Gastroesophageal sphincter (tissue), 4 donors: ENCODE results near the gene CLSTN2. TPM values are rescaled to one million over a fixed set of nuclear protein-coding genes. Genes with fewer than 3 reads are reported as not detected.

ENCODE experiments used
- ATAC-seq: fragments of 150-250 bp; one replicate; pipeline ENCODE4 v1.9.1; 2016; ENCODE audit warnings: mild to moderate bottlenecking, moderate library complexity
- H3K27ac ChIP-seq, 4 donors: fragments of 200-600 bp; sonication (generic) in 3 of 4; 1 replicate in 3 of 4; 2 replicates in 1 of 4; pipeline ENCODE4 v1.5.1; 2016 to 2019
- H3K27me3 ChIP-seq: fragments of 200-600 bp; sonication (generic); one replicate; pipeline ENCODE4 v1.5.1; 2019
- H3K36me3 ChIP-seq, 2 donors: fragments of 200-600 bp; sonication (generic); one replicate each; pipeline ENCODE4 v1.5.1; 2019; ENCODE audit warnings: control low read depth in 1 of 2
- H3K4me1 ChIP-seq, 3 donors: fragments of 200-600 bp; sonication (generic); 1 replicate in 2 of 3; 2 replicates in 1 of 3; pipeline ENCODE4 v1.5.1; 2016 to 2019; ENCODE audit warnings: control low read depth in 2 of 3
- H3K4me3 ChIP-seq, 2 donors: fragments of 200-600 bp; sonication (generic); one replicate each; pipeline ENCODE4 v1.5.1; 2019; ENCODE audit warnings: mild to moderate bottlenecking in 1 of 2, moderate library complexity in 1 of 2
- H3K9me3 ChIP-seq, 3 donors: fragments of 200-600 bp; sonication (generic); one replicate each; pipeline ENCODE4 v1.5.1; 2017 to 2019; ENCODE audit warnings: control low read depth in 2 of 3
- CTCF ChIP-seq, 4 experiments: fragments of 200-600 bp in 2 of 4; fragments of 450-650 bp in 2 of 4; sonication (generic) in 1 of 4; IDR thresholded peaks; one replicate each; pipeline ENCODE4 v1.5.1; 2017 to 2019; ENCODE audit warnings: antibody characterized with exemption in 4 of 4, mild to moderate bottlenecking in 2 of 4, moderate library complexity in 2 of 4
- EP300 ChIP-seq: sonication (generic); formaldehyde crosslinking; IDR thresholded peaks from one replicate; pipeline ENCODE4 v1.6.1; 2017; ENCODE audit warnings: antibody characterized with exemption, mild to moderate bottlenecking
- POLR2A ChIP-seq, 2 donors: fragments of 450-650 bp; IDR thresholded peaks; one replicate each; pipeline ENCODE4 v1.6.1; 2017; ENCODE audit warnings: antibody characterized with exemption in 2 of 2, mild to moderate bottlenecking in 2 of 2, moderate library complexity in 1 of 2
- POLR2AphosphoS5 ChIP-seq: sonication (generic); formaldehyde crosslinking; IDR thresholded peaks from one replicate; pipeline ENCODE4 v1.6.1; 2017; ENCODE audit warnings: antibody characterized with exemption
- WGBS, 2 donors: methylation state at CpG; one replicate each; pipeline ENCODE4 v1.1.5; 2018; ENCODE audit warnings: low coverage in 1 of 2; 5-methylcytosine and 5-hydroxymethylcytosine counted together
- total RNA-seq, 4 donors: library from RNA; depleted of rRNA; stranded (reverse); fragments of >200 nt; gene quantifications; one replicate each; pipeline ENCODE4 v1.1.0, GENCODE V29; 2016

The CLSTN2 gene
- total RNA-seq, 4 donors from 2014 or later: 6.6 to 9.7 (median 7.7) TPM

- H3K27ac ChIP-seq: no peak overlapping the region
- WGBS, 2 donors: 83 to 84% methylated on average over 1 to 5 of the region's 5 CpGs
- no peaks in the 10 kb centered on the region for H3K27me3 ChIP-seq
- no peaks in the 10 kb centered on the region for H3K9me3 ChIP-seq
- no peaks in the 10 kb centered on the region for H3K4me1 ChIP-seq
- no peaks in the 10 kb centered on the region for H3K36me3 ChIP-seq
- ATAC-seq: no peak
- H3K4me3 ChIP-seq: no peak overlapping the region
- TF ChIP-seq POLR2AphosphoS5 (no peak), EP300 (no peak), POLR2A (IDR thresholded peaks at IDR 0.05) (no peak), CTCF (IDR thresholded peaks at IDR 0.05) (no peak)
Observed at GRCh38 chr3:140395134-140396075, 460.4 kb downstream of the CLSTN2 start.

- 48 to 70% methylated on average over 2 to 3 of the region's 3 CpGs for WGBS, 2 donors
- TF ChIP-seq CTCF (IDR thresholded peaks at IDR 0.05) (no peak), EP300 (no peak), POLR2A (IDR thresholded peaks at IDR 0.05) (no peak), POLR2AphosphoS5 (no peak)
- Histone ChIP-seq H3K27ac (no peak overlapping the region), H3K36me3 (no peaks in the 10 kb centered on the region), H3K4me1 (no peaks in the 10 kb centered on the region), H3K9me3 (no peaks in the 10 kb centered on the region), H3K27me3 (no peaks in the 10 kb centered on the region), H3K4me3 (no peak overlapping the region)
- no peak for ATAC-seq
Observed at GRCh38 chr3:140396110-140396509, 461.1 kb downstream of the CLSTN2 start.

GRCh38 chr3:140397847-140398246, 462.9 kb downstream of the CLSTN2 start:
- ATAC-seq: no peak
- H3K36me3 ChIP-seq: no peaks in the 10 kb centered on the region

GRCh38 chr3:140398387-140398786, 463.4 kb downstream of the CLSTN2 start:
- 88% methylated on average over 2 of the region's 2 CpGs for WGBS, 2 donors
- no peaks in the 10 kb centered on the region for H3K27me3 ChIP-seq
- TF ChIP-seq EP300 (no peak), CTCF (IDR thresholded peaks at IDR 0.05) (no peak), POLR2A (IDR thresholded peaks at IDR 0.05) (no peak), POLR2AphosphoS5 (no peak)
- H3K36me3 ChIP-seq: no peaks in the 10 kb centered on the region
- H3K27ac ChIP-seq: no peak overlapping the region
- H3K4me1 ChIP-seq: no peaks in the 10 kb centered on the region
- no peaks in the 10 kb centered on the region for H3K9me3 ChIP-seq
- ATAC-seq: no peak
- H3K4me3 ChIP-seq: no peak overlapping the region

More at GRCh38 chr3:140397847-140398246, 462.9 kb downstream of the CLSTN2 start:
- H3K4me1 ChIP-seq: no peaks in the 10 kb centered on the region
- TF ChIP-seq EP300 (no peak), POLR2A (IDR thresholded peaks at IDR 0.05) (no peak), POLR2AphosphoS5 (no peak), CTCF (IDR thresholded peaks at IDR 0.05) (no peak)
- no peak overlapping the region for H3K4me3 ChIP-seq
- no peaks in the 10 kb centered on the region for H3K9me3 ChIP-seq
- no peak overlapping the region for H3K27ac ChIP-seq
- no peaks in the 10 kb centered on the region for H3K27me3 ChIP-seq

GRCh38 chr3:140399871-140400270, 464.9 kb downstream of the CLSTN2 start:
- Histone ChIP-seq H3K27me3 (no peaks in the 10 kb centered on the region), H3K36me3 (no peaks in the 10 kb centered on the region), H3K4me1 (no peaks in the 10 kb centered on the region), H3K9me3 (no peaks in the 10 kb centered on the region), H3K27ac (no peak overlapping the region), H3K4me3 (no peak overlapping the region)
- ATAC-seq: no peak
- WGBS, 2 donors: 48 to 60% methylated on average over 1 to 2 of the region's 2 CpGs
- TF ChIP-seq POLR2AphosphoS5 (no peak), EP300 (no peak), CTCF (IDR thresholded peaks at IDR 0.05) (no peak), POLR2A (IDR thresholded peaks at IDR 0.05) (no peak)
